ENCODE results near the gene NFIX. TPM values are rescaled to one million over a fixed set of nuclear protein-coding genes. Genes with fewer than 3 reads are reported as not detected.

The NFIX gene
- total and polyA plus RNA-seq, 9 of the 15 experiments (the other 6 are each of a cell fraction or from before 2014, with no cell fraction given): 0.28 to 26.8 (median 5.4) TPM

DNA sequence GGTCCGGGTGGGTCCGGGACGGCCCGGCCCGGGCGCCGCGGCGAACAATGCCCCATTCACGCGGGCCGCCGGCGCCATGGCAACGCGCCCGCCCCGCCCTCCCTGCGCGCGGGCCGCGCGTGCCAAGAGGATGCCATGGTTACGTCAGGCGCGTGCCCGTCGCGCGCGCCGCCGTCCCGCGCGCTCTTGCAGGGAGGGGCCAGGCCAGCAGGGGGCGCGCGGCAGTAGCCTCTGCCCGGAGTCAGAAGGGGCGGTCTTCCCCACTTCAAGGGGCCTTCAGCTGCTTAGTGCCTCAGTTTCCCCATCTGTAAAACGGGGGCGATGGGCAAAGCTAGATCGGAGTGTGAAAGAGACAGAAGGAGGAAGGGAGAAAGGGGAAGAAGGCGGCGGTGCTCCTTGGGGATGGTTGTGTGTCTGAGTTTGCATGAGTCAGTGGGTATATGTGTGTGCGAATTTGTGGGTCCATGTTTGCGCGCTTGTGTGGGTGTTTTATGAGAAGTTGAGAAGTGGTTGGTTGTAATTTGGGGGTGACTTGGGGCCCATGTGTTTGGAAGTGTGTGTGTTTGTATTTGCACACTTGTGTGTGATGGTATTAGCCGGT is 11.6 kb upstream of the NFIX start (continued):
- TF ChIP-seq, protein P1, sequence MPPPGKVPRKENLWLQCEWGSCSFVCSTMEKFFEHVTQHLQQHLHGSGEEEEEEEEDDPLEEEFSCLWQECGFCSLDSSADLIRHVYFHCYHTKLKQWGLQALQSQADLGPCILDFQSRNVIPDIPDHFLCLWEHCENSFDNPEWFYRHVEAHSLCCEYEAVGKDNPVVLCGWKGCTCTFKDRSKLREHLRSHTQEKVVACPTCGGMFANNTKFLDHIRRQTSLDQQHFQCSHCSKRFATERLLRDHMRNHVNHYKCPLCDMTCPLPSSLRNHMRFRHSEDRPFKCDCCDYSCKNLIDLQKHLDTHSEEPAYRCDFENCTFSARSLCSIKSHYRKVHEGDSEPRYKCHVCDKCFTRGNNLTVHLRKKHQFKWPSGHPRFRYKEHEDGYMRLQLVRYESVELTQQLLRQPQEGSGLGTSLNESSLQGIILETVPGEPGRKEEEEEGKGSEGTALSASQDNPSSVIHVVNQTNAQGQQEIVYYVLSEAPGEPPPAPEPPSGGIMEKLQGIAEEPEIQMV (tag; conservative IDR thresholded peaks at IDR 0.05; ENCODE audit: low read depth): no peak
- TF ChIP-seq, protein P2, sequence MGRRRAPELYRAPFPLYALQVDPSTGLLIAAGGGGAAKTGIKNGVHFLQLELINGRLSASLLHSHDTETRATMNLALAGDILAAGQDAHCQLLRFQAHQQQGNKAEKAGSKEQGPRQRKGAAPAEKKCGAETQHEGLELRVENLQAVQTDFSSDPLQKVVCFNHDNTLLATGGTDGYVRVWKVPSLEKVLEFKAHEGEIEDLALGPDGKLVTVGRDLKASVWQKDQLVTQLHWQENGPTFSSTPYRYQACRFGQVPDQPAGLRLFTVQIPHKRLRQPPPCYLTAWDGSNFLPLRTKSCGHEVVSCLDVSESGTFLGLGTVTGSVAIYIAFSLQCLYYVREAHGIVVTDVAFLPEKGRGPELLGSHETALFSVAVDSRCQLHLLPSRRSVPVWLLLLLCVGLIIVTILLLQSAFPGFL (CRISPR knock-in tag; IDR thresholded peaks at IDR 0.05): no peak
- TF ChIP-seq SRSF3 (IDR thresholded peaks at IDR 0.05; ENCODE audit: insufficient read depth, low read length) (no peak), BCOR (IDR thresholded peaks at IDR 0.05) (peak; percentile 98), ZNF445 (CRISPR knock-in tag; IDR thresholded peaks at IDR 0.05; ENCODE audit: low read depth) (no peak), PCBP1 (IDR thresholded peaks at IDR 0.05; ENCODE audit: low read depth, low read length, poor library complexity, severe bottlenecking) (no peak), HIVEP1 (CRISPR knock-in tag; IDR thresholded peaks at IDR 0.05) (no peak), MAFF (IDR thresholded peaks at IDR 0.05; ENCODE audit: low read length) (no peak), ZNF717 (CRISPR knock-in tag; IDR thresholded peaks at IDR 0.05) (no peak), ARID2 (IDR thresholded peaks at IDR 0.05) (peak; percentile 11; the same call in 1 of the 2 replicates), RBM14 (IDR thresholded peaks at IDR 0.05; ENCODE audit: borderline replicate concordance, insufficient read depth, low read depth, low read length) (no peak), PPARD (CRISPR knock-in tag; IDR thresholded peaks at IDR 0.05) (no peak), NR4A1 (CRISPR knock-in tag; IDR thresholded peaks at IDR 0.05) (no peak), NR4A1 (tag; IDR thresholded peaks at IDR 0.05) (peak; percentile 64; the same call in 1 of the 2 replicates)
- TF ChIP-seq, protein P3, sequence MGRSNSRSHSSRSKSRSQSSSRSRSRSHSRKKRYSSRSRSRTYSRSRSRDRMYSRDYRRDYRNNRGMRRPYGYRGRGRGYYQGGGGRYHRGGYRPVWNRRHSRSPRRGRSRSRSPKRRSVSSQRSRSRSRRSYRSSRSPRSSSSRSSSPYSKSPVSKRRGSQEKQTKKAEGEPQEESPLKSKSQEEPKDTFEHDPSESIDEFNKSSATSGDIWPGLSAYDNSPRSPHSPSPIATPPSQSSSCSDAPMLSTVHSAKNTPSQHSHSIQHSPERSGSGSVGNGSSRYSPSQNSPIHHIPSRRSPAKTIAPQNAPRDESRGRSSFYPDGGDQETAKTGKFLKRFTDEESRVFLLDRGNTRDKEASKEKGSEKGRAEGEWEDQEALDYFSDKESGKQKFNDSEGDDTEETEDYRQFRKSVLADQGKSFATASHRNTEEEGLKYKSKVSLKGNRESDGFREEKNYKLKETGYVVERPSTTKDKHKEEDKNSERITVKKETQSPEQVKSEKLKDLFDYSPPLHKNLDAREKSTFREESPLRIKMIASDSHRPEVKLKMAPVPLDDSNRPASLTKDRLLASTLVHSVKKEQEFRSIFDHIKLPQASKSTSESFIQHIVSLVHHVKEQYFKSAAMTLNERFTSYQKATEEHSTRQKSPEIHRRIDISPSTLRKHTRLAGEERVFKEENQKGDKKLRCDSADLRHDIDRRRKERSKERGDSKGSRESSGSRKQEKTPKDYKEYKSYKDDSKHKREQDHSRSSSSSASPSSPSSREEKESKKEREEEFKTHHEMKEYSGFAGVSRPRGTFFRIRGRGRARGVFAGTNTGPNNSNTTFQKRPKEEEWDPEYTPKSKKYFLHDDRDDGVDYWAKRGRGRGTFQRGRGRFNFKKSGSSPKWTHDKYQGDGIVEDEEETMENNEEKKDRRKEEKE (IDR thresholded peaks at IDR 0.05; ENCODE audit: borderline replicate concordance in 1 of 2, control insufficient read depth in 1 of 2, low read depth in 2 of 2, low read length in 1 of 2): no peak
- TF ChIP-seq, protein P4, sequence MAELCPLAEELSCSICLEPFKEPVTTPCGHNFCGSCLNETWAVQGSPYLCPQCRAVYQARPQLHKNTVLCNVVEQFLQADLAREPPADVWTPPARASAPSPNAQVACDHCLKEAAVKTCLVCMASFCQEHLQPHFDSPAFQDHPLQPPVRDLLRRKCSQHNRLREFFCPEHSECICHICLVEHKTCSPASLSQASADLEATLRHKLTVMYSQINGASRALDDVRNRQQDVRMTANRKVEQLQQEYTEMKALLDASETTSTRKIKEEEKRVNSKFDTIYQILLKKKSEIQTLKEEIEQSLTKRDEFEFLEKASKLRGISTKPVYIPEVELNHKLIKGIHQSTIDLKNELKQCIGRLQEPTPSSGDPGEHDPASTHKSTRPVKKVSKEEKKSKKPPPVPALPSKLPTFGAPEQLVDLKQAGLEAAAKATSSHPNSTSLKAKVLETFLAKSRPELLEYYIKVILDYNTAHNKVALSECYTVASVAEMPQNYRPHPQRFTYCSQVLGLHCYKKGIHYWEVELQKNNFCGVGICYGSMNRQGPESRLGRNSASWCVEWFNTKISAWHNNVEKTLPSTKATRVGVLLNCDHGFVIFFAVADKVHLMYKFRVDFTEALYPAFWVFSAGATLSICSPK (IDR thresholded peaks at IDR 0.05; ENCODE audit: borderline replicate concordance): no peak
- TF ChIP-seq, protein P5, sequence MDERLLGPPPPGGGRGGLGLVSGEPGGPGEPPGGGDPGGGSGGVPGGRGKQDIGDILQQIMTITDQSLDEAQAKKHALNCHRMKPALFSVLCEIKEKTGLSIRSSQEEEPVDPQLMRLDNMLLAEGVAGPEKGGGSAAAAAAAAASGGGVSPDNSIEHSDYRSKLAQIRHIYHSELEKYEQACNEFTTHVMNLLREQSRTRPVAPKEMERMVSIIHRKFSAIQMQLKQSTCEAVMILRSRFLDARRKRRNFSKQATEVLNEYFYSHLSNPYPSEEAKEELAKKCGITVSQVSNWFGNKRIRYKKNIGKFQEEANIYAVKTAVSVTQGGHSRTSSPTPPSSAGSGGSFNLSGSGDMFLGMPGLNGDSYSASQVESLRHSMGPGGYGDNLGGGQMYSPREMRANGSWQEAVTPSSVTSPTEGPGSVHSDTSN (CRISPR knock-in tag; IDR thresholded peaks at IDR 0.05; ENCODE audit: low read depth): no peak
- TF ChIP-seq, protein P5 (tag; conservative IDR thresholded peaks at IDR 0.05; ENCODE audit: low read depth): no peak
